ENCODE data around the gene CES4A. TPM values are rescaled to one million over a fixed set of nuclear protein-coding genes. Genes with fewer than 3 reads are reported as not detected.
"Not testable (repeated sequence)": the region's sequence is repeated elsewhere in the genome, so short reads cannot be mapped to it uniquely, and the experiment has no call there.

CES4A gene
- total RNA-seq (2014; rRNA removed; shearing (Covaris generic)): not detected in 2 replicates

DNA sequence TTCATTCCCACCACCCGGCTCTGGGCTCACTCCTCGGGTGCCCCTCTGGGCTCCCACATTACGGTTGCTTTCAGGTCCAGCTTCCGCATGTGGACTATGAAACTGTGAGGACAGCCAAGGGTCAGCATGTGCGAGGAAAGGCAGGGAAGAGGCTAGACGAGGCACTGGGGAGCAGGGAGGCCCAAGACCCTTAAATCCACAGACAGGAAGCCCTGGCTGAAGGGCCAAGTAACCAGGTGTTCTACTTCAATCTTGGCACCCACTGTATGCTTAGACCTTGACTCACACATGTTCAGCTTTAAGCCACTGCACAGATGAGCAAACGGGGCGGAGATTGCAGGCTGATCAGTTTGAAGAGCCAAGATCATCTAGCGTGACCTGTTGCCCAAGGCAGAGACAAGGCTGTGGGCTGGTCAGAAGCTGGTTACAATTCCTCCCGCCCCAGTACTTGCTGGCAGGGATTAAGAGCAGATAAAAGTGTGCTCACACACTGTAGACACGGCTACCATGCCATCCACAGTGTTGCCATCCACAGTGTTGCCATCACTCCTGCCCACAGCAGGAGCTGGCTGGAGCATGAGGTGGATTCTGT, at the start of gene CES4A:
CES4A (plus strand) TSS at position 393 of the 592 bp plus-strand sequence; CDS start at position 577, 184 bp downstream.
- DNase-seq (ENCODE audit: low read depth): peak; percentile 40

- DNase-seq (ENCODE audit: low read depth): no peak
These were observed 49.0 kb upstream of the CES4A start for GRCh38 chr16:66939366-66939765.

DNA sequence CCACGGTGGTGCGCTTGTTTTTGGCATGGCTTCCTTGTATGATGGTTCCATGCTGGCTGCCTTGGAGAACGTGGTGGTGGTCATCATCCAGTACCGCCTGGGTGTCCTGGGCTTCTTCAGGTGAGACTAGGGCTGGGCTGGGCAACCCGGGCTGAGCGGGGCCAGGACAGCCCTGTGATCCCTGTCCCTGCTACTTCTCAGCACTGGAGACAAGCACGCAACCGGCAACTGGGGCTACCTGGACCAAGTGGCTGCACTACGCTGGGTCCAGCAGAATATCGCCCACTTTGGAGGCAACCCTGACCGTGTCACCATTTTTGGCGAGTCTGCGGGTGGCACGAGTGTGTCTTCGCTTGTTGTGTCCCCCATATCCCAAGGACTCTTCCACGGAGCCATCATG, 48.2 kb upstream of the CES4A start:
- DNase-seq (ENCODE audit: low read depth): no peak

GRCh38 chr16:66942981-66943380, 45.4 kb upstream of the CES4A start:
- DNase-seq (ENCODE audit: low read depth): no peak

- no peak for DNase-seq (ENCODE audit: low read depth)
These were observed 44.8 kb upstream of the CES4A start for GRCh38 chr16:66943426-66944053.

DNA sequence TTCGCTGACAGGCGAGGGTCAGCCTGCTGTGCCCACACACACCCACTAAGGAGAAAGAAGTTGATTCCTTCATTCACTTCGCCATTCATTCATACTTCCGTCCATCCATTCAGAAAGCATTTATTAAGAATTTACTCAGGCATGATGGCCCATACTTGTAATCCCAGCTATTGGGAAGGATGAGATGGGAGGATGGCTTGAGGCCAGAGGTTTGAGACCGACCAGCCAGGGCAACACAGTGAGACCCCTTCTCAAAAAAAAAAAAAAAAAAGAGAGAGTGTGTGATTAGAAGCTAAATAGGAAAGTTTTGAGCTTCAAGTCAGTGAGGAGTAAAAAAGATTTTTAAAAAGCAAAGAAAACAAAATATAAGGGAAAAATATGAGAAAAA, 44.3 kb upstream of the CES4A start:
- DNase-seq (ENCODE audit: low read depth): no peak

- not testable (repeated sequence) for DNase-seq (ENCODE audit: low read depth)
These were observed 43.4 kb upstream of the CES4A start for GRCh38 chr16:66944971-66945370.

DNA sequence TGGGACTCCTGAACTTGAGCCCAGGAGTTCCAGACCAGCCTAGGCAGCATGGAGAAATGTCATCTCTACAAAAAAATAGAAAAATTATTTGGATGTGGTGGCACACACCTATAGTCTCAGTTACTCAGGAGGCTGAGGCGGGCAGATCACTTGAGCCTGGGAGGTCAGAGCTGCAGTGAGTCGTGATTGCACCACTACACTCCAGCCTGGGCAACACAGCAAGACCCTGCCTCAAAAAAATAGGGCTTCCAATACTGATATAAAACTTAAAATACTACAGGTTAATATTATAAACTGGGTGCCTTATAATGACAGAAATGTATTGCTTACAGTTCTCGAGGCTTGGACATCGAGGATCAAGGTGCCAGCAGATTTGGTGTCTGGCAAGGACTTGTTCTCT, 42.5 kb upstream of the CES4A start:
- no peak for DNase-seq (ENCODE audit: low read depth)

DNA sequence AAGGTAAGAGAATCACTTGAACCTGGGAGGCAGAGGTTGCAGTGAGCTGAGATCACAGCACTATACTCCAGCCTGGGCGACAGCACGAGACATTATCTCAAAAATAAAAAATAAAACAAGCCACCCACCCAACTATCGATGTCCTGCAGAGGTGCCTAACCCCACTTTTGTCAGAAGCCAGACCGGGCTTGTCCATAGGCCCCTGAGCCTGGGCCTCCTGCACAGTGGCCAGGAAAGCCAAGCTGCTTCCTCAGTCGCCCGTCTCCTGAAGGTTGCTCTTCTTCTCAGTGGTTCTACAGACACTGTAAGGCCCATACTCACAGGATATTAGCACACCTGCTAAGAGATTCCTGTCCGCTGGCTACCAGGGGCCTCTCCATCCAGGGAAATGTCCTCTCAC, 41.8 kb upstream of the CES4A start:
- DNase-seq (ENCODE audit: low read depth): no peak

- DNase-seq (ENCODE audit: low read depth): no peak
These were observed 41.5 kb upstream of the CES4A start for GRCh38 chr16:66946974-66947301.

DNA sequence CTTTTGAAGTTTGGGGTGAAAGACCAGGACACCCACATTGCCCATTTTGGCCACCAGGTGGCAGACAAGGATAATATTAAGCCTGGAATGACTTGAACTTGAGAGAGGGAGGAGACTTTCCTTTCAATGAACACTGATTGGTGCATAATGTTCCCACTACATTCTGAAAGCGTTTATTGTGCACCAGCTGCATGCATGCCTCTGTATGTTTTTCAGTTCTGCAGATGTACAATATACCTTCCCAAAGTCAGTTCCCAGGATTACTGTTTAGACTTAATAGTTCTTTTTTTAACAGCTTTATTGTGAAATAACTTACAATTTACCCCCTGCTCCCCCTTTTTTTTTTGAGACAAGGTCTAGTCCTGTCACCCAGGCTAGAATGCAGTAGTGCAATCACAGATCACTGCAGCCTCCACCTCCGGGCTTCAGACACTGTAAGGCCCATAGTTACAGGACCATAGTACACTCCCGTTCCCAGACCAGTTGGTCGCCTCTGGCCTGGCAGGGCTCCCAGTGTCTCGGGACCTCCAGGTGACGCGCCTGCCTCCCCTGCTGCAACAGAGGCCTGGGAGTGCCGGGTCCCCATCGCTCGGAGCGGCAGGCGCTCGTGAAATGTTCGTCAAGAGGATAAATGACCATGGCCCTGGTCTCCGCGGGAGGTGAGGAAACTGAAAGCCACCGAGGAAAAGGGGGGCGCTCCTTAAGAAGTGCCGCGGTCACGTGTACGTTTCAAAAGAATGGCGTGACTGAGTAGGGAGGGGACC, 40.9 kb upstream of the CES4A start:
- peak; percentile 89 for DNase-seq (ENCODE audit: low read depth)

GRCh38 chr16:66948134-66948836, 40.1 kb upstream of the CES4A start:
- peak; percentile 36 for DNase-seq (ENCODE audit: low read depth)

DNA sequence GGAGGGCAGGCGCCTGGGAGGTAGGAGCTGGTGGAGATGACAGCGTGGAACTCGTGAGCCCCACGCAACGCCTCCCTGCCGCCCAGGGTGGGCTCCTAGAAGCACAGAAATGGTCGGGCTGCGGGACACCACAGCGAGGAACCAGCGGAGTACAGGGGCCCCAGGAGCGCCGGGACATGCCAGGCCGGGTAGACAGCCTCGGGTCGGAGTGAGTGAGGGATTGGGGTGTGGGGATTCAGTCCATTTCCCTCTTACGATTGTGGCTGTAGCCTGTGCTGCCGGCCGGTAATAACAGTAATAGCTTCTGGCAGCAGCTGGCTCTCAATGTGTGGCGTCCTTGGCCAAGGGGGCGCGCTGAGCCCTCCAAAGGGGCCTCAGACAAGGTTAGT, 39.6 kb upstream of the CES4A start:
- DNase-seq (ENCODE audit: low read depth): no peak

GRCh38 chr16:66949472-66949871, 38.9 kb upstream of the CES4A start:
- DNase-seq (ENCODE audit: low read depth): no peak

DNA sequence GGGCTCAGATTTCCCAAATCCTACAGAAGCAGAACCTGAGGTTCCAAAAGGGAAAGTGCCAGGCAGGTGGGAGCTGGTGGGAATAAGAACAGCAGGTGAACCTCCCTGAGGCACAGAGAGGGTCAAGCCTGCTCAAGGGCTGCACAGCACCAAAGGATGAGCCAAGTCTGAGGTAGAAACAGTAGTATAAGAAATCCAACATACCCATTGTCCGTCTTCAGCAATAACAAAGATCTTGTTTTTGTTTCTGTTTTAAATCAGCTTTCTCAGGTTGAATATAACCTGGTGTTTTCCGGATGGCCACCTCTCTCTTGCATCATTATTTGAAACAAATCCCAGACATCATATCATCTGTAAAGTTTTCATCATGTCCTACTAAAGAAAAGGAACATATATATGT, 38.0 kb upstream of the CES4A start:
- no peak for DNase-seq (ENCODE audit: low read depth)

- peak; percentile 63 for DNase-seq (ENCODE audit: low read depth)
These were observed 37.2 kb upstream of the CES4A start for GRCh38 chr16:66950971-66951790.

DNA sequence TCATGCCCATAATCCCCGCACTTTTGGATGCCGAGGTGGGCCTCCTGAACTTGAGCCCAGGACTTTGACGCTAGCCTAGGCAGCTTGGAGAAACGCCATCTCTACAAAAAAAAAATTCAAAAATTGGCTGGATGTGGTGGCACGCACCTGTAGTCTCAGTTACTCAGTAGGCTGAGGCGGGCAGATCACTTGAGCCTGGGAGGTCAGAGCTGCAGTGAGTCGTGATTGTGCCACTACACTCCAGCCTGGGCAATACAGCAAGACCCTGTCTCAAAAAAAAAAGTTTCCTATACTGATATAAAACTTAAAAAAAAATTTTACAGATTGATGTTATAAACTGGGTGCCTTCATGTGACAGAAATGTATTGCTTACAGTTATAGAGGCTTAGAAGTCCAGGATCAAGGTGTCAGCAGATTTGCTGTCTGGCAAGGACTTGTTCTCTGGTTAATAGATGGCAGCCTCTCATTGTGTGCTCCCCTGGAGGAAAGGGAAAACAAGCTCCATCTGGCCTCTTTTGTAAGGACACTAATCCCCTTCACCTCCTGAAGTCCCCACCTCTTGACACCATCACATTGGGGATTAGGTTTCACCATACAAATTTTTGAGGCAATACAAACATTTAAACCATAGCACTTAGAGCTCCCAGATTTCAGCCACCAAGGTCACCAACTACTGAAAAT, 35.8 kb upstream of the CES4A start:
- no peak for DNase-seq (ENCODE audit: low read depth)

DNA sequence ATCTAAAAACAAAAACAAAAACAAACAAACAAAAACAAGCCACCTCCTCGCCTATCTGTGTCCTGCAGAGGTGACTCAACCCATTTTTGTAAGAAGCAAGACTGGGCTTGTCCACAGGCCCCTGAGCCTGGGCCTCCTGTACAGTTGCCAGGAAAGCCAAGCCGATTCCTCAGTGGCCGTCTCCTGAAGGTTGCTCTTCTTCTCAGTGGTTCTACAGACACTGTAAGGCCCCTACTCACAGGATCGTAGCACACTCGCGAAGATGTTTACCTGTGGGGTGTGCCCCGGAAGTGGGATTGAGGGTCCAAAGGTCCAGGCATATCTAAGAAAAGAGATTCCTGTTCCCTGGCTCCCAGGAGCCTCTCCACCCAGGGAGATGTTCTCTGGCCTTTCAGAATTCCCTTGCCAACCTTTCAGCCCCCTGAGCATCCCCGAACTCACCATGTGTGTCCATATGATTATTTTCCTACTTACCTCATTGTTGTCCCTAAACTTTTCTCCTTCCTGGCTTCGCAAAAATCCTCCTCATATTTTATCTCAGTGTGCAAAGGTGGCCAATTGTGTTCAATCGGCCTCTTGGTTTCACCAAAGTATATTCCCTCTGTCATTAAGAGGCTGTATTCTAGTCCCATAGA, 34.8 kb upstream of the CES4A start:
- DNase-seq (ENCODE audit: low read depth): no peak

DNA sequence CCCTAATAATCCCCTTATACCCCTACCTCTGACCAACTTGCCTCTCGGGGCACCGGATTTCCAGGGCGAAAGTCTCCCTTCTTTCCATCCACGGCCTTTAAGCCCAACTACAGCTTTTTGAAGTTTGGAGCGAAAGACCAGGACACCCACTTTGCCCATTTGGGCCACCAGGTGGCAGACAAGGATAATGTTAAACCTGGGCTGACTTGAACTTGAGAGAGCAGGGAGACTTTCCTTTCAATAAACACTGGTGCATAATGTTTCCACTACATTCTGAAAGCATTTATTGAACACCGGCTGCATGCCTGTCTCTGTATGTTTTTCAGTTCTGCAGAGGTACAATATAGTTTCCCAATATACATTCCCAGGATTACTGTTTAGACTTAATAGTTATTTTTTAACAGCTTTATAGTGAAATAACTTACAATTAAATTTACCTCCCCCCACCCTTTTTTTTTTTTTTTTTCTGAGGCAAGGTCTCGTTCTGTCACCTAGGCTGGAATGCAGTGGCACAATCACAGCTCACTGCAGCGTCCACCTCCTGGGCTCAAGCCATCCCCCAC, 34.2 kb upstream of the CES4A start:
- DNase-seq (ENCODE audit: low read depth): peak; percentile 76
